GM23338 (cell line): ENCODE results near the gene CTDP1. TPM values are rescaled to one million over a fixed set of nuclear protein-coding genes. Genes with fewer than 3 reads are reported as not detected.

Experiments
- ATAC-seq: fragments of 200-7000 bp; cut with Tn5 transposase; 3 replicates; pipeline ENCODE4 v1.9.1; 2020
- DNase-seq: peaks from one replicate; pipeline ENCODE4 v3.0.0-alpha.2; 2015; ENCODE audit warnings: low spot score
- H2AFZ ChIP-seq: fragments of 200-600 bp; sonication (generic); 2 replicates; pipeline ENCODE4 v1.8.0; 2016; ENCODE audit warnings: antibody characterized with exemption, mild to moderate bottlenecking, moderate library complexity
- H3F3A ChIP-seq: fragments of 200-600 bp; sonication (generic); replicated peaks from 2 replicates; pipeline ENCODE4 v1.8.0; 2017; ENCODE audit warnings: antibody characterized with exemption, mixed run types, low read depth
- H3K27ac ChIP-seq: fragments of 200-600 bp; sonication (generic); 2 replicates; pipeline ENCODE4 v1.6.1; 2016; ENCODE audit warnings: low read depth
- H3K27me3 ChIP-seq: fragments of 200-600 bp; sonication (generic); 2 replicates; pipeline ENCODE4 v1.8.0; 2016; ENCODE audit warnings: mild to moderate bottlenecking, mixed run types, moderate library complexity; ENCODE audit not compliant: insufficient read depth
- H3K36me3 ChIP-seq: fragments of 200-600 bp; sonication (generic); 2 replicates; pipeline ENCODE4 v1.8.0; 2016; ENCODE audit warnings: mild to moderate bottlenecking; ENCODE audit not compliant: insufficient read depth
- H3K4me1 ChIP-seq: fragments of 200-600 bp; sonication (generic); 2 replicates; pipeline ENCODE4 v1.8.0; 2016; ENCODE audit warnings: mild to moderate bottlenecking, moderate library complexity; ENCODE audit not compliant: insufficient read depth
- H3K4me2 ChIP-seq: fragments of 200-600 bp; sonication (generic); 2 replicates; pipeline ENCODE4 v1.7.1; 2017; ENCODE audit warnings: mixed run types
- H3K4me3 ChIP-seq: fragments of 200-600 bp; sonication (generic); 2 replicates; pipeline ENCODE4 v1.6.1; 2016; ENCODE audit warnings: mixed run types
- H3K79me2 ChIP-seq: fragments of 200-600 bp; sonication (generic); replicated peaks from 2 replicates; pipeline ENCODE4 v1.8.0; 2017; ENCODE audit warnings: mild to moderate bottlenecking; ENCODE audit not compliant: insufficient read depth
- H3K9me2 ChIP-seq: fragments of 200-600 bp; sonication (generic); 2 replicates; pipeline ENCODE4 v1.8.0; 2017; ENCODE audit not compliant: insufficient read depth
- H4K20me1 ChIP-seq: fragments of 200-600 bp; sonication (generic); replicated peaks from 2 replicates; pipeline ENCODE4 v1.8.0; 2017; ENCODE audit warnings: mild to moderate bottlenecking; ENCODE audit not compliant: insufficient read depth
- H3K27ac Mint-ChIP-seq: 2 replicates; pipeline ENCODE4 v1.8.0; 2020; ENCODE audit warnings: inconsistent platforms, mild to moderate bottlenecking, moderate library complexity, mixed read lengths
- H3K27me3 Mint-ChIP-seq: 3 replicates; pipeline ENCODE4 v1.8.0; 2022; ENCODE audit warnings: low read depth, mild to moderate bottlenecking, moderate library complexity, mixed read lengths, inconsistent platforms; ENCODE audit not compliant: insufficient read depth, poor library complexity
- H3K36me3 Mint-ChIP-seq: 3 replicates; pipeline ENCODE4 v1.8.0; 2021; ENCODE audit warnings: low read depth, mild to moderate bottlenecking, inconsistent platforms, moderate library complexity, mixed read lengths
- H3K4me1 Mint-ChIP-seq: 3 replicates; pipeline ENCODE4 v1.8.0; 2020; ENCODE audit warnings: mild to moderate bottlenecking, inconsistent platforms, mixed read lengths
- H3K4me3 Mint-ChIP-seq: 3 replicates; pipeline ENCODE4 v1.8.0; 2021; ENCODE audit warnings: moderate library complexity, mild to moderate bottlenecking, inconsistent platforms, mixed read lengths
- H3K9me3 Mint-ChIP-seq: 3 replicates; pipeline ENCODE4 v1.8.0; 2020; ENCODE audit warnings: moderate library complexity, mild to moderate bottlenecking, inconsistent platforms, mixed read lengths
- CREB1 ChIP-seq: fragments of 250-450 bp; sonication (Bioruptor Pico); IDR thresholded peaks from 2 replicates; pipeline ENCODE4 v1.5.0; 2020; ENCODE audit warnings: low read depth, mild to moderate bottlenecking, moderate library complexity
- EZH2 ChIP-seq: fragments of 200-600 bp; sonication (generic); IDR thresholded peaks from one replicate; pipeline ENCODE4 v1.8.0; 2017; ENCODE audit warnings: antibody characterized with exemption, mild to moderate bottlenecking, low read depth; ENCODE audit not compliant: unreplicated experiment
- NANOG ChIP-seq: IDR thresholded peaks from 2 replicates; pipeline ENCODE4 v1.6.1; 2016; ENCODE audit warnings: antibody characterized with exemption, borderline replicate concordance
- ZNF462 ChIP-seq: fragments of 250-450 bp; sonication (Bioruptor Pico); IDR thresholded peaks from 2 replicates; pipeline ENCODE4 v1.5.0; 2020; ENCODE audit warnings: mild to moderate bottlenecking, moderate library complexity
- polyA plus RNA-seq: library from polyadenylated mRNA; unstranded; fragments of >200 nt; fragmentation: Nextera tagmentation; extraction: Ambion mirVana; gene quantifications from 2 replicates; pipeline ENCODE4 v1.2.1, GENCODE V29; 2016
- total RNA-seq: library from RNA; depleted of rRNA; stranded (reverse); fragments of >200 nt; shearing (Covaris generic); gene quantifications from 2 replicates; pipeline ENCODE4 v1.2.3, GENCODE V29; 2014
- TF ChIP-seq, protein P1 (sequence below): IDR thresholded peaks from one replicate; pipeline ENCODE4 v1.6.1; 2018; ENCODE audit warnings: antibody characterized with exemption; ENCODE audit not compliant: unreplicated experiment

CTDP1 gene
- total and polyA plus RNA-seq, 2 experiments from 2014 or later, result 9.4 to 51.6 TPM

DNA sequence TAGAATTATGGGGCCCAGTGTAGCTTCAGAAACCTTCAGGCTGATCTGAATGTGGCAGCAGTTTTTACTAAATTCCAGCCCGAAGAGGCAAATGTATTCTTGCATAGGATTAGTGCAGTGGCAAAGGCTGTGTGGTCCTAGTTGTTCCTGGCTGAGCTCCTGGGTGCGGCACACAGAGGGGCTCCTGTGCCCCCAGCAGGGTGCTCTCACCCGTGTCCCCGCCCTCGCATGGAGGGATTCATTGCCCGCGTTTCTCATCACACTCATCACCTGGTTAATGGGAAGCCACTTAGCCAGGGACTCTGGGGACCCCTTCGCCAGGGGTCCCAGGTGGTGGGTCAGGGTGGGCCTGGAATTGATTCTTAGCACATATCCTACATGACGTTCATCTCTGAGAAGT lies 122.0 kb downstream of the CTDP1 start (continued):
- TF ChIP-seq ZNF462 (CRISPR knock-in tag) (no peak), CREB1 (no peak), NANOG (no peak), EZH2 (no peak)

DNA sequence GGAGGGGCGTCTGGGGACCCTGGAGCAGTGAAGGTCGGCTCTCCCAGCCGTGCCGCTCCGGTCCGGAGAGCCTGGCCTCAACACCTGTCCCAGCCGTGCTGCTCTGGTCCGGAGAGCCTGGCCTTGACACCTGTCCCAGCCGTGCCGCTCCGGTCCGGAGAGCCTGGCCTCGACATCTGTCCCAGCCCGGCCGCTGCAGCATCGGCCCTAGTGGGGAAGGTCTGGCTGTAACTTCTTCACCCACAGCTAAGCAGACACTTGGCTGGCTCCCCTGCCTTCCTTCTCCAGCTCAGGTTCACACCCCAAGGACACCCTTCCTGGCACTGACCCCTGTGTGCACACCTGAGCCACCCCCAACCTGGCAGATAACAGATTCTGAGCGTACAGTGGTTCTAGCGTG lies 122.7 kb downstream of the CTDP1 start:
- Mint-ChIP-seq H3K4me1 (peaks cover 8% of the 10 kb centered on the region), H3K4me3 (no peak overlapping the region), H3K9me3 (no peaks in the 10 kb centered on the region), H3K27me3 (peaks cover 22% of the 10 kb centered on the region), H3K36me3 (no peaks in the 10 kb centered on the region; the same call in 2 of the 3 replicates), H3K27ac (no peak overlapping the region)
- Histone ChIP-seq H3K4me1 (peaks cover 10% of the 10 kb centered on the region; the same call in 1 of the 2 replicates), H3F3A (no peaks in the 10 kb centered on the region), H2AFZ (no peak overlapping the region), H3K36me3 (no peaks in the 10 kb centered on the region), H3K27ac (no peak overlapping the region), H3K27me3 (peaks cover 28% of the 10 kb centered on the region), H3K4me3 (no peak overlapping the region), H3K9me2 (no peaks in the 10 kb centered on the region), H4K20me1 (0 out of 2 replicates have a peak, but pooled peaks cover 3% of the 10 kb centered on the region), H3K4me2 (no peak overlapping the region), H3K79me2 (no peaks in the 10 kb centered on the region)
- ATAC-seq (no peak), DNase-seq (no peak)
- TF ChIP-seq, protein P1, sequence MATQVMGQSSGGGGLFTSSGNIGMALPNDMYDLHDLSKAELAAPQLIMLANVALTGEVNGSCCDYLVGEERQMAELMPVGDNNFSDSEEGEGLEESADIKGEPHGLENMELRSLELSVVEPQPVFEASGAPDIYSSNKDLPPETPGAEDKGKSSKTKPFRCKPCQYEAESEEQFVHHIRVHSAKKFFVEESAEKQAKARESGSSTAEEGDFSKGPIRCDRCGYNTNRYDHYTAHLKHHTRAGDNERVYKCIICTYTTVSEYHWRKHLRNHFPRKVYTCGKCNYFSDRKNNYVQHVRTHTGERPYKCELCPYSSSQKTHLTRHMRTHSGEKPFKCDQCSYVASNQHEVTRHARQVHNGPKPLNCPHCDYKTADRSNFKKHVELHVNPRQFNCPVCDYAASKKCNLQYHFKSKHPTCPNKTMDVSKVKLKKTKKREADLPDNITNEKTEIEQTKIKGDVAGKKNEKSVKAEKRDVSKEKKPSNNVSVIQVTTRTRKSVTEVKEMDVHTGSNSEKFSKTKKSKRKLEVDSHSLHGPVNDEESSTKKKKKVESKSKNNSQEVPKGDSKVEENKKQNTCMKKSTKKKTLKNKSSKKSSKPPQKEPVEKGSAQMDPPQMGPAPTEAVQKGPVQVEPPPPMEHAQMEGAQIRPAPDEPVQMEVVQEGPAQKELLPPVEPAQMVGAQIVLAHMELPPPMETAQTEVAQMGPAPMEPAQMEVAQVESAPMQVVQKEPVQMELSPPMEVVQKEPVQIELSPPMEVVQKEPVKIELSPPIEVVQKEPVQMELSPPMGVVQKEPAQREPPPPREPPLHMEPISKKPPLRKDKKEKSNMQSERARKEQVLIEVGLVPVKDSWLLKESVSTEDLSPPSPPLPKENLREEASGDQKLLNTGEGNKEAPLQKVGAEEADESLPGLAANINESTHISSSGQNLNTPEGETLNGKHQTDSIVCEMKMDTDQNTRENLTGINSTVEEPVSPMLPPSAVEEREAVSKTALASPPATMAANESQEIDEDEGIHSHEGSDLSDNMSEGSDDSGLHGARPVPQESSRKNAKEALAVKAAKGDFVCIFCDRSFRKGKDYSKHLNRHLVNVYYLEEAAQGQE, result no peak
